ENCODE measurements around the gene HAGH. TPM values are rescaled to one million over a fixed set of nuclear protein-coding genes. Genes with fewer than 3 reads are reported as not detected.

The HAGH gene
- total RNA-seq, 1 donor from 2014 or later: 35.9 TPM

- H2AFZ ChIP-seq (ENCODE audit: low read depth, low read length): no peak overlapping the region
- H3K4me3 ChIP-seq (ENCODE audit: insufficient read depth, low read depth, low read length): no peak overlapping the region
- no peak for FAIRE-seq
- no peaks in the 10 kb centered on the region for H3K27me3 ChIP-seq (ENCODE audit: insufficient read depth, low read length)
- no peaks in the 10 kb centered on the region for H3K36me3 ChIP-seq (ENCODE audit: insufficient read depth, low read length)
- H3K79me2 ChIP-seq (ENCODE audit: insufficient read depth, low read length): no peaks in the 10 kb centered on the region
- peak overlapping the region; percentile 82 for H3K27ac Mint-ChIP-seq (ENCODE audit: unreplicated experiment)
- DNase-seq (ENCODE audit: low read depth): no peak
- H3K27me3 Mint-ChIP-seq (ENCODE audit: low read depth, unreplicated experiment): no peaks in the 10 kb centered on the region
- H4K20me1 ChIP-seq (ENCODE audit: insufficient read depth, low read length): no peaks in the 10 kb centered on the region
- H3K27ac ChIP-seq (ENCODE audit: low read depth, low read length): no peak overlapping the region
- no peak overlapping the region for H3K4me3 Mint-ChIP-seq (ENCODE audit: unreplicated experiment)
- TF ChIP-seq, protein P1, sequence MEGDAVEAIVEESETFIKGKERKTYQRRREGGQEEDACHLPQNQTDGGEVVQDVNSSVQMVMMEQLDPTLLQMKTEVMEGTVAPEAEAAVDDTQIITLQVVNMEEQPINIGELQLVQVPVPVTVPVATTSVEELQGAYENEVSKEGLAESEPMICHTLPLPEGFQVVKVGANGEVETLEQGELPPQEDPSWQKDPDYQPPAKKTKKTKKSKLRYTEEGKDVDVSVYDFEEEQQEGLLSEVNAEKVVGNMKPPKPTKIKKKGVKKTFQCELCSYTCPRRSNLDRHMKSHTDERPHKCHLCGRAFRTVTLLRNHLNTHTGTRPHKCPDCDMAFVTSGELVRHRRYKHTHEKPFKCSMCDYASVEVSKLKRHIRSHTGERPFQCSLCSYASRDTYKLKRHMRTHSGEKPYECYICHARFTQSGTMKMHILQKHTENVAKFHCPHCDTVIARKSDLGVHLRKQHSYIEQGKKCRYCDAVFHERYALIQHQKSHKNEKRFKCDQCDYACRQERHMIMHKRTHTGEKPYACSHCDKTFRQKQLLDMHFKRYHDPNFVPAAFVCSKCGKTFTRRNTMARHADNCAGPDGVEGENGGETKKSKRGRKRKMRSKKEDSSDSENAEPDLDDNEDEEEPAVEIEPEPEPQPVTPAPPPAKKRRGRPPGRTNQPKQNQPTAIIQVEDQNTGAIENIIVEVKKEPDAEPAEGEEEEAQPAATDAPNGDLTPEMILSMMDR (IDR thresholded peaks at IDR 0.05; ENCODE audit: insufficient read depth, low read depth, low read length): no peak
- no peak for TF ChIP-seq EZH2 (IDR thresholded peaks at IDR 0.05; ENCODE audit: insufficient read depth, low read length)
- H3K4me1 Mint-ChIP-seq (ENCODE audit: low read depth, unreplicated experiment): peaks cover 8% of the 10 kb centered on the region
- no peak overlapping the region for H3K9ac ChIP-seq (ENCODE audit: low read length)
- H3K9me3 ChIP-seq (ENCODE audit: insufficient read depth, low read depth, low read length): no peaks in the 10 kb centered on the region
- no peaks in the 10 kb centered on the region for H3K36me3 Mint-ChIP-seq (ENCODE audit: low read depth, unreplicated experiment)
- no peaks in the 10 kb centered on the region for H3K9me3 Mint-ChIP-seq (ENCODE audit: unreplicated experiment)
- H3K4me1 ChIP-seq (ENCODE audit: insufficient read depth, low read length): no peaks in the 10 kb centered on the region
- no peak overlapping the region for H3K4me2 ChIP-seq (ENCODE audit: low read length)
Measured at GRCh38 chr16:1839554-1839953, 12.9 kb upstream of the HAGH start.

GRCh38 chr16:1834096-1834495, 7.5 kb upstream of the HAGH start:
- no peak overlapping the region for H3K27ac ChIP-seq (ENCODE audit: low read depth, low read length)
- H3K79me2 ChIP-seq (ENCODE audit: insufficient read depth, low read length): peaks cover 9% of the 10 kb centered on the region
- FAIRE-seq (no peak), DNase-seq (ENCODE audit: low read depth) (no peak)
- Mint-ChIP-seq H3K27ac (ENCODE audit: unreplicated experiment) (no peak overlapping the region), H3K27me3 (ENCODE audit: low read depth, unreplicated experiment) (no peaks in the 10 kb centered on the region), H3K4me1 (ENCODE audit: low read depth, unreplicated experiment) (peaks cover 5% of the 10 kb centered on the region), H3K36me3 (ENCODE audit: low read depth, unreplicated experiment) (peaks cover 6% of the 10 kb centered on the region), H3K4me3 (ENCODE audit: unreplicated experiment) (no peak overlapping the region), H3K9me3 (ENCODE audit: unreplicated experiment) (peaks cover 5% of the 10 kb centered on the region)
- no peak overlapping the region for H3K9ac ChIP-seq (ENCODE audit: low read length)
- H3K4me1 ChIP-seq (ENCODE audit: insufficient read depth, low read length): no peaks in the 10 kb centered on the region
- H3K4me2 ChIP-seq (ENCODE audit: low read length): no peak overlapping the region
- no peak overlapping the region for H2AFZ ChIP-seq (ENCODE audit: low read depth, low read length)
- no peak overlapping the region for H3K4me3 ChIP-seq (ENCODE audit: insufficient read depth, low read depth, low read length)
- no peak for TF ChIP-seq EZH2 (IDR thresholded peaks at IDR 0.05; ENCODE audit: insufficient read depth, low read length)
- peaks cover 20% of the 10 kb centered on the region for H4K20me1 ChIP-seq (ENCODE audit: insufficient read depth, low read length)
- H3K36me3 ChIP-seq (ENCODE audit: insufficient read depth, low read length): peaks cover 6% of the 10 kb centered on the region
- no peaks in the 10 kb centered on the region for H3K27me3 ChIP-seq (ENCODE audit: insufficient read depth, low read length)
- H3K9me3 ChIP-seq (ENCODE audit: insufficient read depth, low read depth, low read length): no peaks in the 10 kb centered on the region

GRCh38 chr16:1832838-1833454, 6.3 kb upstream of the HAGH start:
- Histone ChIP-seq H2AFZ (ENCODE audit: low read depth, low read length) (no peak overlapping the region), H3K4me1 (ENCODE audit: insufficient read depth, low read length) (no peaks in the 10 kb centered on the region), H4K20me1 (ENCODE audit: insufficient read depth, low read length) (peaks cover 24% of the 10 kb centered on the region), H3K79me2 (ENCODE audit: insufficient read depth, low read length) (peaks cover 20% of the 10 kb centered on the region), H3K27me3 (ENCODE audit: insufficient read depth, low read length) (no peaks in the 10 kb centered on the region), H3K9ac (ENCODE audit: low read length) (no peak overlapping the region), H3K9me3 (ENCODE audit: insufficient read depth, low read depth, low read length) (no peaks in the 10 kb centered on the region), H3K36me3 (ENCODE audit: insufficient read depth, low read length) (peaks cover 6% of the 10 kb centered on the region), H3K4me3 (ENCODE audit: insufficient read depth, low read depth, low read length) (no peak overlapping the region), H3K4me2 (ENCODE audit: low read length) (no peak overlapping the region), H3K27ac (ENCODE audit: low read depth, low read length) (no peak overlapping the region)
- Mint-ChIP-seq H3K9me3 (ENCODE audit: unreplicated experiment) (peaks cover 5% of the 10 kb centered on the region), H3K36me3 (ENCODE audit: low read depth, unreplicated experiment) (peaks cover 6% of the 10 kb centered on the region), H3K4me3 (ENCODE audit: unreplicated experiment) (peak overlapping the region; percentile 71), H3K27ac (ENCODE audit: unreplicated experiment) (no peak overlapping the region), H3K4me1 (ENCODE audit: low read depth, unreplicated experiment) (peaks cover 12% of the 10 kb centered on the region), H3K27me3 (ENCODE audit: low read depth, unreplicated experiment) (no peaks in the 10 kb centered on the region)
- no peak for TF ChIP-seq EZH2 (IDR thresholded peaks at IDR 0.05; ENCODE audit: insufficient read depth, low read length)
- TF ChIP-seq, protein P1 (IDR thresholded peaks at IDR 0.05; ENCODE audit: insufficient read depth, low read depth, low read length): no peak
- no peak for DNase-seq (ENCODE audit: low read depth)
- no peak for FAIRE-seq
